ENCODE measurements around the gene CRELD1. TPM values are rescaled to one million over a fixed set of nuclear protein-coding genes. Genes with fewer than 3 reads are reported as not detected.

The CRELD1 gene
- total RNA-seq, 4 donors from 2014 or later: 10.8 to 17.0 (median 13.8) TPM

DNA sequence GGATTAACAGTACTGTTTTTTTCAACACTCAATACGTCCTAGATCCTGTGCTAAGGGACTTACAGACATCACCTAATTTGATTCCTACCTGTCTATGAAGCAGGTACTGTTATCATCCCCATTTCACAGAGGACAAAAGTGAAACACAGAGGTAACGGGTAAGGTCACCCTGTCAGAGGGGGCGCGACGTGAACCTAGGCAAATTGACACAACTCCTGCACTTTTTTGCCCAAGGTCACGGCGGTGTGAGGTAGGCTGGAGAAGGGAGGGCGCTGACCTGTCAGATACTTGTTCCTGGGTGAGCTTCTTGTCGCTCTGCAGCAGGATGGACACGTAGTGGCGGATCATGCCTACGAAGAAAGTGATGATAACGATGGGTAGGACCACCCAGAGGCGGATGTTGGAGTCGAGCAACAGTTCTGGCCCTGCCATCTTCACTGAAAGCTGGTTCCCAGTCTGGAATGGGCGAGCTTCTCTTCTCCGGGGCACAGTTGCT is 52.6 kb downstream of the CRELD1 start:
- peaks cover 0 to 30% (median 0%) of the 10 kb centered on the region in 3 donors for H3K36me3 ChIP-seq
- no peaks in the 10 kb centered on the region for H3K9me3 ChIP-seq
- H3K27me3 ChIP-seq: no peaks in the 10 kb centered on the region
- H3K27ac ChIP-seq: peak overlapping the region; percentile 78 to 92 (median 90)
- no peak for DNase-seq
- peak overlapping the region; percentile 67 to 79 (median 76) for H3K4me3 ChIP-seq
- no peak for TF ChIP-seq POLR2A (IDR thresholded peaks at IDR 0.05)
- no peak for TF ChIP-seq CTCF (IDR thresholded peaks at IDR 0.05)
- 0% methylated on average over 9 to 17 of the region's 17 CpGs for WGBS, 2 donors
- H3K4me1 ChIP-seq: peaks cover 30 to 55% (median 35%) of the 10 kb centered on the region in 3 donors
- intact Hi-C loops (cut with DNase I): no loop called here

DNA sequence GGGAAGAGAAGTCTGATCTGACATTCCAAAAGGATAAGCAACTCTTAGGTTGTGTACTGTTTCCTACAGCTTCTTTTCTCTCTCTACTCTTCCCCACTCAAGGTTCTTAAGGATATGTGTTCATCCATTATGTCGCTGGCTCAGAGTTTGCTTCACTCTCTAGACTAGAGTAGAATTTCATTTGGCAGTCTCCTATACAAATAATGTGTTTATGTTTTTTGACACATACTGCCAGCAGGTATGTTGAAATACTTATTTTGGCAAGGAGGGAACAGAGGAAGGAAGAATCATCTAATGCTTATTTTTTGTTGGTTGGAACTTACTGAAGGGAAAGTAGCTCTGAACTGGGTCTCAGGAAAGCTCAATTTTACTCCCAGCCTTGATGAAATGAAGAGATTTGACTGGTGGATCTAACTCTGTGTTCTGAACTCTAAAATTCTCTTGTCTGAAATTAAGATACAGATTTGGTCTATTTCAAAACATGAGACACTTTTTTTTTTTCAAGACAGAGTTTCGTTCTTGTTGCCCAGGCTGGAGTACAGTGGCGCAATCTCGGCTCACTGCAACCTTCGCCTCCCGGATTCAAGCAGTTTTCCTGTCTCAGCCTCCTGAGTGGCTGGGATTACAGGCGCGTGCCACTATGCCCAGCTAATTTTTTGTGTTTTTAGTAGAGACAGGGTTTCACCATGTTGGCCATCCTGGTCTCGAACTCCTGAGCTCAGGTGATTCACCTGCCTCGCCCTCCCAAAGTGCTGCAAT is 60.6 kb downstream of the CRELD1 start:
- peaks cover 0 to 23% (median 0%) of the 10 kb centered on the region in 3 donors for H3K36me3 ChIP-seq
- intact Hi-C loops (cut with DNase I): no loop called here
- H3K4me1 ChIP-seq: no peaks in the 10 kb centered on the region
- H3K9me3 ChIP-seq: no peaks in the 10 kb centered on the region
- H3K27me3 ChIP-seq: no peaks in the 10 kb centered on the region
- H3K27ac ChIP-seq: no peak overlapping the region
- WGBS, 2 donors: 80 to 84% methylated on average over 10 of the region's 10 CpGs
- no peak overlapping the region for H3K4me3 ChIP-seq
- TF ChIP-seq CTCF (IDR thresholded peaks at IDR 0.05) (no peak), POLR2A (IDR thresholded peaks at IDR 0.05) (no peak)
- DNase-seq: no peak

Small RNAs within 50 kb of the gene (small RNA-seq; reads per million reads assigned to genes)
- gene RNU6-882P: 0 reads per million in 4 donors

Other genes starting within 250 kb of the CRELD1 start
- not detected for gene CPNE9, start 230.0 kb upstream of the CRELD1 start, total RNA-seq
- gene BRPF1, start 202.1 kb upstream of the CRELD1 start, total RNA-seq: 10 to 100 TPM in 3 of 4 donors, 1 to 10 TPM in 1; 9.8 to 18.3 (median 15.4) TPM
- 10 to 100 TPM in 2 of 4 donors, 1 to 10 TPM in 2; 9.5 to 20.6 (median 10.5) TPM for gene OGG1, start 183.9 kb upstream of the CRELD1 start, total RNA-seq
- gene CAMK1, start 163.9 kb upstream of the CRELD1 start, total RNA-seq: 10 to 100 TPM in 2 of 4 donors, 1 to 10 TPM in 2; 2.9 to 19.6 (median 7.6) TPM
- gene TADA3, start 141.4 kb upstream of the CRELD1 start, total RNA-seq: 10 to 100 TPM; 34.7 to 54.4 (median 44.8) TPM
- gene ARPC4, start 140.8 kb upstream of the CRELD1 start, total RNA-seq: 100 to 1,000 TPM; 125 to 244 (median 167) TPM
- gene TTLL3, start 123.6 kb upstream of the CRELD1 start, total RNA-seq: 10 to 100 TPM in 3 of 4 donors, 1 to 10 TPM in 1; 7.6 to 29.2 (median 10.2) TPM
- gene RPUSD3, start 89.8 kb upstream of the CRELD1 start, total RNA-seq: 10 to 100 TPM; 34.7 to 46.4 (median 41.4) TPM
- gene CIDEC, start 53.6 kb upstream of the CRELD1 start, total RNA-seq: not detected
- gene JAGN1, start 43.2 kb upstream of the CRELD1 start, total RNA-seq: 10 to 100 TPM; 24.7 to 40.8 (median 33.3) TPM
- 10 to 100 TPM in 3 of 4 donors, 1 to 10 TPM in 1; 7.5 to 15.3 (median 12.1) TPM for gene IL17RE, start 31.0 kb upstream of the CRELD1 start, total RNA-seq
- 10 to 100 TPM; 30.6 to 48.7 (median 37.4) TPM for gene IL17RC, start 16.7 kb upstream of the CRELD1 start, total RNA-seq
- gene PRRT3, start 18.6 kb downstream of the CRELD1 start, total RNA-seq: 1 to 10 TPM in 2 of 4 donors, under 1 TPM in 2; 0.72 to 1.9 (median 1.0) TPM
- gene EMC3, start 53.0 kb downstream of the CRELD1 start, total RNA-seq: 100 to 1,000 TPM in 1 of 4 donors, 10 to 100 TPM in 3; 36.4 to 113 (median 82.5) TPM
- 10 to 100 TPM in 2 of 4 donors, 1 to 10 TPM in 2; 3.8 to 15.5 (median 11.1) TPM for gene FANCD2, start 92.6 kb downstream of the CRELD1 start, total RNA-seq
- not detected for gene FANCD2OS, start 174.4 kb downstream of the CRELD1 start, total RNA-seq
- gene BRK1, start 181.8 kb downstream of the CRELD1 start, total RNA-seq: 100 to 1,000 TPM in 2 of 4 donors, 10 to 100 TPM in 2; 52.0 to 134 (median 100) TPM
- 10 to 100 TPM; 30.4 to 38.7 (median 34.4) TPM for gene VHL, start 207.9 kb downstream of the CRELD1 start, total RNA-seq
- gene IRAK2, start 231.1 kb downstream of the CRELD1 start, total RNA-seq: 10 to 100 TPM in 2 of 4 donors, 1 to 10 TPM in 2; 4.4 to 23.3 (median 9.6) TPM

Data from esophagus squamous epithelium (tissue), 5 donors.